Measurements from ENCODE around the gene CAPN10.
"Not testable (repeated sequence)": the region's sequence is repeated elsewhere in the genome, so short reads cannot be mapped to it uniquely, and the experiment has no call there.

The CAPN10 gene

GRCh38 chr2:240604939-240605716, 18.6 kb downstream of the CAPN10 start:
- H3K9me3 Mint-ChIP-seq = no peaks in the 10 kb centered on the region
- H3K36me3 Mint-ChIP-seq (ENCODE audit: low read depth) = peaks cover 14% of the 10 kb centered on the region
- no peaks in the 10 kb centered on the region for H3K27me3 Mint-ChIP-seq
- peak; percentile 25 for DNase-seq
- peaks cover 4% of the 10 kb centered on the region for H3K4me1 Mint-ChIP-seq (ENCODE audit: low read depth)
- H3K4me3 Mint-ChIP-seq = no peak overlapping the region
- no peak overlapping the region for H3K27ac Mint-ChIP-seq

- peak; percentile 24 for DNase-seq
These were observed 19.6 kb downstream of the CAPN10 start for GRCh38 chr2:240605867-240606743.

GRCh38 chr2:240611601-240612210, 25.2 kb downstream of the CAPN10 start:
- no peaks in the 10 kb centered on the region for H3K27me3 Mint-ChIP-seq
- H3K4me3 Mint-ChIP-seq = peak overlapping the region; percentile 39
- H3K36me3 Mint-ChIP-seq (ENCODE audit: low read depth) = peaks cover 10% of the 10 kb centered on the region
- peak overlapping the region; percentile 22 for H3K27ac Mint-ChIP-seq
- peaks cover 14% of the 10 kb centered on the region for H3K4me1 Mint-ChIP-seq (ENCODE audit: low read depth)
- peak; percentile 26 for DNase-seq
- H3K9me3 Mint-ChIP-seq = peaks cover 1% of the 10 kb centered on the region

More at GRCh38 chr2:240605867-240606743, 19.6 kb downstream of the CAPN10 start:
- Mint-ChIP-seq H3K4me3 (no peak overlapping the region), H3K4me1 (ENCODE audit: low read depth) (peaks cover 4% of the 10 kb centered on the region), H3K27me3 (no peaks in the 10 kb centered on the region), H3K9me3 (no peaks in the 10 kb centered on the region), H3K27ac (no peak overlapping the region), H3K36me3 (ENCODE audit: low read depth) (peaks cover 8% of the 10 kb centered on the region)

GRCh38 chr2:240613781-240614180, 27.2 kb downstream of the CAPN10 start:
- peaks cover 19% of the 10 kb centered on the region for H3K36me3 Mint-ChIP-seq (ENCODE audit: low read depth)
- no peak overlapping the region for H3K27ac Mint-ChIP-seq
- no peak overlapping the region for H3K4me3 Mint-ChIP-seq
- peaks cover 15% of the 10 kb centered on the region for H3K4me1 Mint-ChIP-seq (ENCODE audit: low read depth)
- H3K27me3 Mint-ChIP-seq = no peaks in the 10 kb centered on the region
- peaks cover 4% of the 10 kb centered on the region for H3K9me3 Mint-ChIP-seq
- DNase-seq = no peak

GRCh38 chr2:240614391-240614790, 27.9 kb downstream of the CAPN10 start:
- H3K4me1 Mint-ChIP-seq (ENCODE audit: low read depth) = peaks cover 14% of the 10 kb centered on the region
- peaks cover 4% of the 10 kb centered on the region for H3K9me3 Mint-ChIP-seq
- peak; percentile 19 for DNase-seq
- peaks cover 23% of the 10 kb centered on the region for H3K36me3 Mint-ChIP-seq (ENCODE audit: low read depth)
- no peak overlapping the region for H3K4me3 Mint-ChIP-seq
- no peak overlapping the region for H3K27ac Mint-ChIP-seq
- H3K27me3 Mint-ChIP-seq = no peaks in the 10 kb centered on the region

- Mint-ChIP-seq H3K4me1 (ENCODE audit: low read depth) (peaks cover 19% of the 10 kb centered on the region), H3K27ac (no peak overlapping the region), H3K27me3 (no peaks in the 10 kb centered on the region)
These were observed 28.9 kb downstream of the CAPN10 start for GRCh38 chr2:240615396-240615795.

GRCh38 chr2:240615820-240616547, 29.4 kb downstream of the CAPN10 start:
- Mint-ChIP-seq H3K9me3 (peaks cover 4% of the 10 kb centered on the region), H3K4me3 (no peak overlapping the region), H3K27ac (no peak overlapping the region), H3K36me3 (ENCODE audit: low read depth) (peaks cover 23% of the 10 kb centered on the region), H3K4me1 (ENCODE audit: low read depth) (peaks cover 23% of the 10 kb centered on the region), H3K27me3 (no peaks in the 10 kb centered on the region)
- no peak for DNase-seq

More at GRCh38 chr2:240615396-240615795, 28.9 kb downstream of the CAPN10 start:
- Mint-ChIP-seq H3K9me3 (peaks cover 4% of the 10 kb centered on the region), H3K4me3 (no peak overlapping the region), H3K36me3 (ENCODE audit: low read depth) (peaks cover 23% of the 10 kb centered on the region)
- no peak for DNase-seq

GRCh38 chr2:240616860-240617666, 30.5 kb downstream of the CAPN10 start:
- H3K27me3 Mint-ChIP-seq, H3K4me3 Mint-ChIP-seq, H3K9me3 Mint-ChIP-seq, H3K27ac Mint-ChIP-seq: not testable (repeated sequence)
- DNase-seq = peak; percentile 28
- peaks cover 16% of the 10 kb centered on the region for H3K36me3 Mint-ChIP-seq (ENCODE audit: low read depth)
- H3K4me1 Mint-ChIP-seq (ENCODE audit: low read depth) = peaks cover 24% of the 10 kb centered on the region

GRCh38 chr2:240618776-240619175, 32.2 kb downstream of the CAPN10 start:
- no peak overlapping the region for H3K4me3 Mint-ChIP-seq
- H3K27ac Mint-ChIP-seq = no peak overlapping the region
- H3K27me3 Mint-ChIP-seq = no peaks in the 10 kb centered on the region
- H3K36me3 Mint-ChIP-seq (ENCODE audit: low read depth) = peaks cover 16% of the 10 kb centered on the region
- peaks cover 4% of the 10 kb centered on the region for H3K9me3 Mint-ChIP-seq
- no peak for DNase-seq
- H3K4me1 Mint-ChIP-seq (ENCODE audit: low read depth) = peaks cover 34% of the 10 kb centered on the region

- Mint-ChIP-seq H3K4me3 (no peak overlapping the region), H3K9me3 (peaks cover 4% of the 10 kb centered on the region), H3K4me1 (ENCODE audit: low read depth) (peaks cover 41% of the 10 kb centered on the region), H3K27ac (no peak overlapping the region), H3K36me3 (ENCODE audit: low read depth) (peaks cover 16% of the 10 kb centered on the region), H3K27me3 (no peaks in the 10 kb centered on the region)
- peak; percentile 29 for DNase-seq
These were observed 33.1 kb downstream of the CAPN10 start for GRCh38 chr2:240619506-240620148.

GRCh38 chr2:240620149-240620731, 33.7 kb downstream of the CAPN10 start:
- no peak overlapping the region for H3K4me3 Mint-ChIP-seq
- H3K4me1 Mint-ChIP-seq (ENCODE audit: low read depth) = peaks cover 48% of the 10 kb centered on the region
- no peaks in the 10 kb centered on the region for H3K27me3 Mint-ChIP-seq
- peaks cover 16% of the 10 kb centered on the region for H3K36me3 Mint-ChIP-seq (ENCODE audit: low read depth)
- peaks cover 4% of the 10 kb centered on the region for H3K9me3 Mint-ChIP-seq
- DNase-seq = no peak
- no peak overlapping the region for H3K27ac Mint-ChIP-seq

GRCh38 chr2:240620859-240621258, 34.3 kb downstream of the CAPN10 start:
- H3K27me3 Mint-ChIP-seq = no peaks in the 10 kb centered on the region
- peaks cover 4% of the 10 kb centered on the region for H3K9me3 Mint-ChIP-seq
- peak; percentile 38 for DNase-seq
- H3K4me1 Mint-ChIP-seq (ENCODE audit: low read depth) = peaks cover 51% of the 10 kb centered on the region
- peaks cover 15% of the 10 kb centered on the region for H3K36me3 Mint-ChIP-seq (ENCODE audit: low read depth)
- no peak overlapping the region for H3K4me3 Mint-ChIP-seq
- H3K27ac Mint-ChIP-seq = peak overlapping the region; percentile 18

GRCh38 chr2:240622060-240622411, 35.5 kb downstream of the CAPN10 start:
- DNase-seq = peak; percentile 52
- H3K36me3 Mint-ChIP-seq (ENCODE audit: low read depth) = peaks cover 14% of the 10 kb centered on the region
- H3K4me3 Mint-ChIP-seq = peak overlapping the region; percentile 37
- H3K27me3 Mint-ChIP-seq = no peaks in the 10 kb centered on the region
- peaks cover 2% of the 10 kb centered on the region for H3K9me3 Mint-ChIP-seq
- peaks cover 59% of the 10 kb centered on the region for H3K4me1 Mint-ChIP-seq (ENCODE audit: low read depth)
- H3K27ac Mint-ChIP-seq = peak overlapping the region; percentile 89

Measured in activated T-cell treated with anti-CD3 and anti-CD28 coated beads, Interleukin-2, amount 50 U/mL, for 24 hours (primary cell).